ENCODE results near the gene ATP5PD. TPM values are rescaled to one million over a fixed set of nuclear protein-coding genes. Genes with fewer than 3 reads are reported as not detected.

ATP5PD gene
- total and polyA plus RNA-seq, 7 donors, result 409 to 931 (median 577) TPM

GRCh38 chr17:75087182-75087557 is 40.4 kb upstream of the ATP5PD start:
- no peak for DNase-seq
- intact Hi-C loops (cut with DNase I), result no loop called here
- no peaks in the 10 kb centered on the region for H3K27me3 ChIP-seq (ENCODE audit: insufficient read depth in 3 of 3, low read length in 2 of 3)
- TF ChIP-seq CTCF (IDR thresholded peaks at IDR 0.05), result no peak
- peaks cover 20% of the 10 kb centered on the region for H3K4me1 ChIP-seq
- 65 to 81% (median 65%) methylated on average over 11 to 12 of the region's 12 CpGs for WGBS, 3 donors
- no peaks in the 10 kb centered on the region for H3K9me3 ChIP-seq
- ATAC-seq, result peak in 1 of 4 donors; percentile 6
- no peaks in the 10 kb centered on the region for H3K36me3 ChIP-seq (ENCODE audit: insufficient read depth in 1 of 2, low read depth in 1 of 2)
- peak overlapping the region; percentile 86 for H3K27ac ChIP-seq
- H3K4me3 ChIP-seq, result peak overlapping the region; percentile 86

- no peak overlapping the region for H3K27ac ChIP-seq
- H3K4me1 ChIP-seq, result peaks cover 19% of the 10 kb centered on the region
- ATAC-seq, result no peak
- no peak overlapping the region for H3K4me3 ChIP-seq
- TF ChIP-seq CTCF (IDR thresholded peaks at IDR 0.05), result no peak
- no peaks in the 10 kb centered on the region for H3K9me3 ChIP-seq
- no peak for DNase-seq
- H3K36me3 ChIP-seq (ENCODE audit: insufficient read depth in 1 of 2, low read depth in 1 of 2), result no peaks in the 10 kb centered on the region
- intact Hi-C loops (cut with DNase I), result no loop called here
- WGBS, 3 donors, result 68 to 82% (median 71%) methylated on average over 15 of the region's 15 CpGs
- no peaks in the 10 kb centered on the region for H3K27me3 ChIP-seq (ENCODE audit: insufficient read depth in 3 of 3, low read length in 2 of 3)
Observed at GRCh38 chr17:75086496-75087181, 39.9 kb upstream of the ATP5PD start.

- DNase-seq (no peak), ATAC-seq (no peak)
- H3K36me3 ChIP-seq (ENCODE audit: insufficient read depth in 1 of 2, low read depth in 1 of 2), result no peaks in the 10 kb centered on the region
- H3K27ac ChIP-seq, result no peak overlapping the region
- H3K9me3 ChIP-seq, result no peaks in the 10 kb centered on the region
- TF ChIP-seq CTCF (IDR thresholded peaks at IDR 0.05), result no peak
- no peak overlapping the region for H3K4me3 ChIP-seq
- no peaks in the 10 kb centered on the region for H3K27me3 ChIP-seq (ENCODE audit: insufficient read depth in 3 of 3, low read length in 2 of 3)
- H3K4me1 ChIP-seq, result peaks cover 7% of the 10 kb centered on the region
- 66 to 75% (median 67%) methylated on average over 14 of the region's 14 CpGs for WGBS, 3 donors
- intact Hi-C loops (cut with DNase I), result no loop called here
Observed at GRCh38 chr17:75084039-75084660, 37.4 kb upstream of the ATP5PD start.

- no peak for TF ChIP-seq CTCF (IDR thresholded peaks at IDR 0.05)
- Histone ChIP-seq H3K36me3 (ENCODE audit: insufficient read depth in 1 of 2, low read depth in 1 of 2) (no peaks in the 10 kb centered on the region), H3K4me1 (peaks cover 13% of the 10 kb centered on the region), H3K4me3 (no peak overlapping the region), H3K27me3 (ENCODE audit: insufficient read depth in 3 of 3, low read length in 2 of 3) (no peaks in the 10 kb centered on the region), H3K9me3 (no peaks in the 10 kb centered on the region), H3K27ac (no peak overlapping the region)
- 67 to 78% (median 74%) methylated on average over 6 of the region's 6 CpGs for WGBS, 3 donors
- ATAC-seq, result no peak
- intact Hi-C loops (cut with DNase I), result no loop called here
- DNase-seq, result no peak
Observed at GRCh38 chr17:75082683-75083082, 35.9 kb upstream of the ATP5PD start.

All from psoas muscle (tissue), 8 donors.